ENCODE measurements around the gene RELN. TPM values are rescaled to one million over a fixed set of nuclear protein-coding genes. Genes with fewer than 3 reads are reported as not detected.

RELN gene
- total and polyA plus RNA-seq, 4 donors, result 0.26 to 3.6 (median 1.4) TPM; not detected in 1

- peaks cover 0 to 2% of the 10 kb centered on the region in 2 donors for H3K27me3 ChIP-seq (ENCODE audit: control insufficient read depth in 1 of 2, insufficient read depth in 2 of 2, low read length in 1 of 2)
- no peaks in the 10 kb centered on the region for H3K9me3 ChIP-seq (ENCODE audit: control insufficient read depth, low read length)
- intact Hi-C loops (cut with DNase I), result no loop called here
- no peak overlapping the region for H3K27ac ChIP-seq (ENCODE audit: low read depth in 1 of 2, low read length in 2 of 2)
- DNase-seq, result no peak
- no peak overlapping the region for H3K4me3 ChIP-seq (ENCODE audit: low read length in 2 of 2)
- H3K36me3 ChIP-seq (ENCODE audit: control insufficient read depth in 1 of 2, insufficient read depth in 2 of 2, low read length in 1 of 2), result no peaks in the 10 kb centered on the region
- ATAC-seq (ENCODE audit: low FRiP score), result no peak
- no peaks in the 10 kb centered on the region for H3K4me1 ChIP-seq (ENCODE audit: control insufficient read depth in 1 of 2, insufficient read depth in 2 of 2, low read length in 2 of 2)
These were observed 25.2 kb downstream of the RELN start for GRCh38 chr7:103964269-103964668.

GRCh38 chr7:103962070-103962469 lies 27.4 kb downstream of the RELN start:
- Histone ChIP-seq H3K9me3 (ENCODE audit: control insufficient read depth, low read length) (peaks cover 1% of the 10 kb centered on the region), H3K27me3 (ENCODE audit: control insufficient read depth in 1 of 2, insufficient read depth in 2 of 2, low read length in 1 of 2) (no peaks in the 10 kb centered on the region), H3K36me3 (ENCODE audit: control insufficient read depth in 1 of 2, insufficient read depth in 2 of 2, low read length in 1 of 2) (no peaks in the 10 kb centered on the region), H3K4me3 (ENCODE audit: low read length in 2 of 2) (no peak overlapping the region), H3K4me1 (ENCODE audit: control insufficient read depth in 1 of 2, insufficient read depth in 2 of 2, low read length in 2 of 2) (no peaks in the 10 kb centered on the region), H3K27ac (ENCODE audit: low read depth in 1 of 2, low read length in 2 of 2) (no peak overlapping the region)
- no peak for DNase-seq
- intact Hi-C loops (cut with DNase I), result no loop called here
- ATAC-seq (ENCODE audit: low FRiP score), result no peak
- 60 to 66% methylated on average over 6 of the region's 6 CpGs for WGBS, 2 donors

- Histone ChIP-seq H3K9me3 (ENCODE audit: control insufficient read depth, low read length) (peaks cover 1% of the 10 kb centered on the region), H3K36me3 (ENCODE audit: control insufficient read depth in 1 of 2, insufficient read depth in 2 of 2, low read length in 1 of 2) (no peaks in the 10 kb centered on the region), H3K27ac (ENCODE audit: low read depth in 1 of 2, low read length in 2 of 2) (no peak overlapping the region), H3K4me1 (ENCODE audit: control insufficient read depth in 1 of 2, insufficient read depth in 2 of 2, low read length in 2 of 2) (no peaks in the 10 kb centered on the region), H3K27me3 (ENCODE audit: control insufficient read depth in 1 of 2, insufficient read depth in 2 of 2, low read length in 1 of 2) (no peaks in the 10 kb centered on the region), H3K4me3 (ENCODE audit: low read length in 2 of 2) (no peak overlapping the region)
- intact Hi-C loops (cut with DNase I), result no loop called here
- DNase-seq, result no peak
- no peak for ATAC-seq (ENCODE audit: low FRiP score)
- WGBS, 2 donors, result 77 to 82% methylated on average over 1 of the region's 1 CpG
These were observed 31.1 kb downstream of the RELN start for GRCh38 chr7:103958284-103958818.

GRCh38 chr7:103955985-103956384 lies 33.5 kb downstream of the RELN start:
- 79 to 81% methylated on average over 2 of the region's 2 CpGs for whole genome bisulfite sequencing, 2 donors

GRCh38 chr7:103952408-103952807 lies 37.0 kb downstream of the RELN start:
- no peaks in the 10 kb centered on the region for H3K36me3 ChIP-seq (ENCODE audit: control insufficient read depth in 1 of 2, insufficient read depth in 2 of 2, low read length in 1 of 2)
- DNase-seq (no peak), ATAC-seq (ENCODE audit: low FRiP score) (no peak)
- no peaks in the 10 kb centered on the region for H3K27me3 ChIP-seq (ENCODE audit: control insufficient read depth in 1 of 2, insufficient read depth in 2 of 2, low read length in 1 of 2)
- no peak overlapping the region for H3K4me3 ChIP-seq (ENCODE audit: low read length in 2 of 2)
- H3K4me1 ChIP-seq (ENCODE audit: control insufficient read depth in 1 of 2, insufficient read depth in 2 of 2, low read length in 2 of 2), result no peaks in the 10 kb centered on the region
- WGBS, 2 donors, result 67 to 71% methylated on average over 1 of the region's 1 CpG
- intact Hi-C loops (cut with DNase I), result no loop called here
- H3K27ac ChIP-seq (ENCODE audit: low read depth in 1 of 2, low read length in 2 of 2), result no peak overlapping the region
- H3K9me3 ChIP-seq (ENCODE audit: control insufficient read depth, low read length), result peaks cover under 1% of the 10 kb centered on the region

More at GRCh38 chr7:103955985-103956384, 33.5 kb downstream of the RELN start:
- H3K4me3 ChIP-seq (ENCODE audit: low read length in 2 of 2), result no peak overlapping the region
- ATAC-seq (ENCODE audit: low FRiP score) (no peak), DNase-seq (no peak)
- no peaks in the 10 kb centered on the region for H3K27me3 ChIP-seq (ENCODE audit: control insufficient read depth in 1 of 2, insufficient read depth in 2 of 2, low read length in 1 of 2)
- H3K4me1 ChIP-seq (ENCODE audit: control insufficient read depth in 1 of 2, insufficient read depth in 2 of 2, low read length in 2 of 2), result no peaks in the 10 kb centered on the region
- no peak overlapping the region for H3K27ac ChIP-seq (ENCODE audit: low read depth in 1 of 2, low read length in 2 of 2)
- intact Hi-C loops (cut with DNase I), result no loop called here
- H3K36me3 ChIP-seq (ENCODE audit: control insufficient read depth in 1 of 2, insufficient read depth in 2 of 2, low read length in 1 of 2), result no peaks in the 10 kb centered on the region
- peaks cover 1% of the 10 kb centered on the region for H3K9me3 ChIP-seq (ENCODE audit: control insufficient read depth, low read length)

- no peaks in the 10 kb centered on the region for H3K4me1 ChIP-seq (ENCODE audit: control insufficient read depth in 1 of 2, insufficient read depth in 2 of 2, low read length in 2 of 2)
- no peak overlapping the region for H3K4me3 ChIP-seq (ENCODE audit: low read length in 2 of 2)
- WGBS, 2 donors, result 17 to 25% methylated on average over 2 of the region's 2 CpGs
- no peaks in the 10 kb centered on the region for H3K9me3 ChIP-seq (ENCODE audit: control insufficient read depth, low read length)
- no peaks in the 10 kb centered on the region for H3K36me3 ChIP-seq (ENCODE audit: control insufficient read depth in 1 of 2, insufficient read depth in 2 of 2, low read length in 1 of 2)
- H3K27me3 ChIP-seq (ENCODE audit: control insufficient read depth in 1 of 2, insufficient read depth in 2 of 2, low read length in 1 of 2), result no peaks in the 10 kb centered on the region
- DNase-seq (no peak), ATAC-seq (ENCODE audit: low FRiP score) (no peak)
- no peak overlapping the region for H3K27ac ChIP-seq (ENCODE audit: low read depth in 1 of 2, low read length in 2 of 2)
- intact Hi-C loops (cut with DNase I), result no loop called here
These were observed 38.1 kb downstream of the RELN start for GRCh38 chr7:103951311-103951710.

- H3K27me3 ChIP-seq (ENCODE audit: control insufficient read depth in 1 of 2, insufficient read depth in 2 of 2, low read length in 1 of 2), result no peaks in the 10 kb centered on the region
- H3K36me3 ChIP-seq (ENCODE audit: control insufficient read depth in 1 of 2, insufficient read depth in 2 of 2, low read length in 1 of 2), result no peaks in the 10 kb centered on the region
- DNase-seq (no peak), ATAC-seq (ENCODE audit: low FRiP score) (no peak)
- WGBS, 2 donors, result 80 to 81% methylated on average over 7 of the region's 7 CpGs
- H3K27ac ChIP-seq (ENCODE audit: low read depth in 1 of 2, low read length in 2 of 2), result no peak overlapping the region
- no peaks in the 10 kb centered on the region for H3K4me1 ChIP-seq (ENCODE audit: control insufficient read depth in 1 of 2, insufficient read depth in 2 of 2, low read length in 2 of 2)
- intact Hi-C loops (cut with DNase I), result loop anchor here in 1 of 2 donors (5.0 kb wide), 1 partner anchor 297 kb away; no protein-coding TSS in a partner anchor
- no peaks in the 10 kb centered on the region for H3K9me3 ChIP-seq (ENCODE audit: control insufficient read depth, low read length)
- no peak overlapping the region for H3K4me3 ChIP-seq (ENCODE audit: low read length in 2 of 2)
These were observed 40.1 kb downstream of the RELN start for GRCh38 chr7:103949374-103949773.

GRCh38 chr7:103947026-103947655 lies 42.3 kb downstream of the RELN start:
- Histone ChIP-seq H3K4me3 (ENCODE audit: low read length in 2 of 2) (no peak overlapping the region), H3K4me1 (ENCODE audit: control insufficient read depth in 1 of 2, insufficient read depth in 2 of 2, low read length in 2 of 2) (no peaks in the 10 kb centered on the region), H3K36me3 (ENCODE audit: control insufficient read depth in 1 of 2, insufficient read depth in 2 of 2, low read length in 1 of 2) (no peaks in the 10 kb centered on the region), H3K27ac (ENCODE audit: low read depth in 1 of 2, low read length in 2 of 2) (no peak overlapping the region), H3K27me3 (ENCODE audit: control insufficient read depth in 1 of 2, insufficient read depth in 2 of 2, low read length in 1 of 2) (no peaks in the 10 kb centered on the region), H3K9me3 (ENCODE audit: control insufficient read depth, low read length) (no peaks in the 10 kb centered on the region)
- WGBS, 2 donors, result 19 to 36% methylated on average over 2 of the region's 2 CpGs
- ATAC-seq (ENCODE audit: low FRiP score) (no peak), DNase-seq (no peak)
- intact Hi-C loops (cut with DNase I), result loop anchor here in 1 of 2 donors (5.0 kb wide), 1 partner anchor 295 kb away; no protein-coding TSS in a partner anchor

- H3K36me3 ChIP-seq (ENCODE audit: control insufficient read depth in 1 of 2, insufficient read depth in 2 of 2, low read length in 1 of 2), result no peaks in the 10 kb centered on the region
- WGBS, 2 donors, result 86 to 88% methylated on average over 6 of the region's 6 CpGs
- ATAC-seq (ENCODE audit: low FRiP score) (no peak), DNase-seq (no peak)
- no peaks in the 10 kb centered on the region for H3K27me3 ChIP-seq (ENCODE audit: control insufficient read depth in 1 of 2, insufficient read depth in 2 of 2, low read length in 1 of 2)
- H3K4me1 ChIP-seq (ENCODE audit: control insufficient read depth in 1 of 2, insufficient read depth in 2 of 2, low read length in 2 of 2), result no peaks in the 10 kb centered on the region
- no peak overlapping the region for H3K4me3 ChIP-seq (ENCODE audit: low read length in 2 of 2)
- intact Hi-C loops (cut with DNase I), result no loop called here
- no peaks in the 10 kb centered on the region for H3K9me3 ChIP-seq (ENCODE audit: control insufficient read depth, low read length)
- H3K27ac ChIP-seq (ENCODE audit: low read depth in 1 of 2, low read length in 2 of 2), result no peak overlapping the region
These were observed 45.1 kb downstream of the RELN start for GRCh38 chr7:103944230-103944900.

Data from aorta (tissue), 5 donors.